ENCODE results near the gene ITPA. TPM values are rescaled to one million over a fixed set of nuclear protein-coding genes. Genes with fewer than 3 reads are reported as not detected.
A peak's percentile ranks its signal among the peaks of the same experiment; 100 is the strongest.

The ITPA gene
- total and polyA plus RNA-seq, 2 of the 13 experiments (the other 11 are each of a cell fraction or from before 2014, with no cell fraction given): 60.1 to 103 TPM

GRCh38 chr20:3168079-3168828 is 41.0 kb upstream of the ITPA start (continued):
- TF ChIP-seq KLF16 (CRISPR knock-in tag; IDR thresholded peaks at IDR 0.05): peak in 1 of 2 experiments; percentile 68; a peak in 1 of 4 replicates
- TF ChIP-seq MXI1 (IDR thresholded peaks at IDR 0.05; ENCODE audit: borderline replicate concordance, low read depth, low read length): peak; percentile 21; the same call in 1 of the 3 replicates
- no peak for TF ChIP-seq PREB (CRISPR knock-in tag; IDR thresholded peaks at IDR 0.05)
- TF ChIP-seq KLF11 (CRISPR knock-in tag; IDR thresholded peaks at IDR 0.05): peak; percentile 70
- TF ChIP-seq ZNF598 (CRISPR knock-in tag; IDR thresholded peaks at IDR 0.05; ENCODE audit: borderline replicate concordance): 0 out of 2 replicates have a peak, but pooled peaks have one; percentile 70
- no peak for TF ChIP-seq RBM22 (optimal IDR thresholded peaks at IDR 0.05; ENCODE audit: low read length)
- TF ChIP-seq GZF1 (CRISPR knock-in tag; IDR thresholded peaks at IDR 0.05): no peak
- no peak; the same call in 1 of the 2 replicates for TF ChIP-seq HOMEZ (CRISPR knock-in tag; IDR thresholded peaks at IDR 0.05; ENCODE audit: low read depth)
- peak; percentile 23; the same call in 1 of the 2 replicates for TF ChIP-seq DNMT1 (CRISPR knock-in tag; IDR thresholded peaks at IDR 0.05)
- TF ChIP-seq ARID3A (IDR thresholded peaks at IDR 0.05; ENCODE audit: low read depth, low read length): no peak
- TF ChIP-seq SP140L (CRISPR knock-in tag; IDR thresholded peaks at IDR 0.05; ENCODE audit: borderline replicate concordance): peak; percentile 85; the same call in 1 of the 2 replicates
- TF ChIP-seq TOE1 (CRISPR knock-in tag; IDR thresholded peaks at IDR 0.05): 0 out of 2 replicates have a peak, but pooled peaks have one; percentile 21
- peak; percentile 34; the same call in 1 of the 2 replicates for TF ChIP-seq PRMT3 (CRISPR knock-in tag; IDR thresholded peaks at IDR 0.05; ENCODE audit: borderline replicate concordance, low read depth)
- TF ChIP-seq MATR3 (CRISPR knock-in tag; IDR thresholded peaks at IDR 0.05): no peak
- TF ChIP-seq ZMYM4 (CRISPR knock-in tag; IDR thresholded peaks at IDR 0.05): peak; percentile 87
- no peak for TF ChIP-seq BHLHE40 (IDR thresholded peaks at IDR 0.05; ENCODE audit: low read length)
- no peak for TF ChIP-seq SIN3B (IDR thresholded peaks at IDR 0.05; ENCODE audit: low read length)
- TF ChIP-seq ZNF382 (CRISPR knock-in tag; IDR thresholded peaks at IDR 0.05; ENCODE audit: borderline replicate concordance): no peak
- TF ChIP-seq PAF1 (CRISPR knock-in tag; IDR thresholded peaks at IDR 0.05): no peak
- peak; percentile 89 for TF ChIP-seq TBX2 (CRISPR knock-in tag; IDR thresholded peaks at IDR 0.05; ENCODE audit: borderline replicate concordance)
- TF ChIP-seq ZNF350 (CRISPR knock-in tag; IDR thresholded peaks at IDR 0.05; ENCODE audit: borderline replicate concordance, low read depth): peak; percentile 74; the same call in 1 of the 2 replicates
- TF ChIP-seq ETV6 (CRISPR knock-in tag; conservative IDR thresholded peaks at IDR 0.05): 0 out of 2 replicates have a peak, but pooled peaks have one; percentile 61
- TF ChIP-seq ZNF570 (CRISPR knock-in tag; IDR thresholded peaks at IDR 0.05; ENCODE audit: borderline replicate concordance): no peak
- TF ChIP-seq HDAC2 (CRISPR knock-in tag; IDR thresholded peaks at IDR 0.05): peak; percentile 89
- no peak for TF ChIP-seq MBNL3 (CRISPR knock-in tag; conservative IDR thresholded peaks at IDR 0.05)

Measured in HepG2 (cell line).